Psoas muscle (tissue), 8 donors: Measurements from ENCODE around the gene MKKS. TPM values are rescaled to one million over a fixed set of nuclear protein-coding genes. Genes with fewer than 3 reads are reported as not detected.

Experiments used
- ATAC-seq, 4 donors: fragments of 200-7000 bp; cut with Tn5 transposase; one replicate each; pipeline ENCODE4 v1.9.1; 2020; ENCODE audit warnings: moderate library complexity in 3 of 4, mild to moderate bottlenecking in 2 of 4
- DNase-seq, 2 donors: peaks; one replicate each; pipeline ENCODE4 v3.0.0-alpha.2; 2020
- H3K27ac ChIP-seq: fragments of 200-600 bp; one replicate; pipeline ENCODE4 v1.8.0; 2022
- H3K27me3 ChIP-seq, 3 donors: fragments of 200-600 bp in 1 of 3; one replicate each; pipeline versions ENCODE4 v1.6.1 to v1.8.0; 2013 to 2022; ENCODE audit warnings: low read length in 2 of 3, mild to moderate bottlenecking in 2 of 3, moderate library complexity in 1 of 3; ENCODE audit not compliant: insufficient read depth in 3 of 3
- H3K36me3 ChIP-seq, 2 donors: fragments of 200-600 bp in 1 of 2; one replicate each; pipeline versions ENCODE4 v1.6.1 to v1.8.0; 2013 to 2022; ENCODE audit warnings: low read depth in 1 of 2, mild to moderate bottlenecking in 1 of 2, moderate library complexity in 1 of 2; ENCODE audit not compliant: insufficient read depth in 1 of 2
- H3K4me1 ChIP-seq: fragments of 200-600 bp; one replicate; pipeline ENCODE4 v1.8.0; 2022
- H3K4me3 ChIP-seq: fragments of 200-600 bp; one replicate; pipeline ENCODE4 v1.8.0; 2022; ENCODE audit warnings: mild to moderate bottlenecking
- H3K9me3 ChIP-seq: fragments of 200-600 bp; one replicate; pipeline ENCODE4 v1.8.0; 2022
- WGBS, 3 donors: extraction: QIAGEN DNeasy Blood & Tissue Kit; methylation state at CpG; one replicate each; pipeline versions ENCODE4 v1.1.6 to v1.1.7; 2013; 5-methylcytosine and 5-hydroxymethylcytosine counted together
- intact Hi-C, 2 donors: fragments of 100-400 bp; cut with DNase I; formaldehyde crosslinking; loops; one replicate each; pipeline versions ENCODE4 v1.11.0 to v1.14.2; 2022
- polyA plus RNA-seq, 3 donors: library from polyadenylated mRNA; stranded (reverse); fragments of 200-250 nt; gene quantifications; one replicate each; pipeline ENCODE4 v1.2.3, GENCODE V29; 2013
- total RNA-seq, 4 donors: library from RNA; stranded (reverse); fragmentation: NEBNext Ultra II Directional in 2 of 4; extraction: Animal tissue kit (Norgen Biotek cat#: 25700) in 2 of 4; gene quantifications; one replicate each; pipeline versions ENCODE4 v1.2.1 to v1.2.4, GENCODE V29; 2021 to 2023
- TF ChIP-seq, protein P1 (sequence below): fragments of 200-600 bp; IDR thresholded peaks from one replicate; pipeline ENCODE4 v1.8.0; 2022; ENCODE audit warnings: antibody characterized with exemption
- donor health status: healthy with polysubstance abuse.
- donor health status: DM: no; HTN: no; CAD: no; lungs with moderate emphysema.
- donor health status: Bipolar disorder and iron deficiency.
- donor health status: healthy.
- donor health status: DM: yes; HTN: yes; CAD: no.
- donor health status: DM: no; HTN: no; CAD: no.
- donor health status: DM: no; HTN: no; CAD: no.
- donor health status: DM: yes; HTN: yes; CAD: no.

Gene MKKS
- total and polyA plus RNA-seq, 7 donors: 10.5 to 40.1 (median 22.7) TPM

DNA sequence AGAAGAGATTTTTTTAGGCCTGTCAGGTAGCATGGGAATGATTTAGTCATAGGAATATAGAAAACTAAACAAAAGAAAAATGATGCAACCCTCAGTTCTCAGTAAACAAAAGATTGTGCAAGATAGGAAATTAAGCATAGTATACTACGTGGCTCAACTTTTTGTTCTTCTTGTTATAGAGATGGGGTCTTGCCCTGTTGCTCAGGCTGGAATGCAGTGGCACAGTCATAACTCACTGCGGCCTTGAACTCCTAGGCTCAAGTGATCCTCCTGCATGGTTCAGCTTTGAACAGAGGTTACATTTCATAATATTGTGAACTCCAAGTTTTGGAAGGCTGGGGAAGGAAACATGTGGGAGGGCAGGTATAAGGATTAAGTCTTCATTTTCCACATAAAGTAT is 29.6 kb upstream of the MKKS start:
- DNase-seq: no peak
- Histone ChIP-seq H3K27me3 (no peaks in the 10 kb centered on the region), H3K4me1 (no peaks in the 10 kb centered on the region), H3K27ac (no peak overlapping the region), H3K36me3 (no peaks in the 10 kb centered on the region), H3K9me3 (no peaks in the 10 kb centered on the region), H3K4me3 (no peak overlapping the region)
- intact Hi-C loops: loop anchor here in 1 of 2 donors (10.0 kb wide), 1 partner anchor 811 kb away; no protein-coding TSS in a partner anchor
- WGBS, 3 donors: 93 to 99% (median 94%) methylated on average over 2 of the region's 2 CpGs
- TF ChIP-seq, protein P1, sequence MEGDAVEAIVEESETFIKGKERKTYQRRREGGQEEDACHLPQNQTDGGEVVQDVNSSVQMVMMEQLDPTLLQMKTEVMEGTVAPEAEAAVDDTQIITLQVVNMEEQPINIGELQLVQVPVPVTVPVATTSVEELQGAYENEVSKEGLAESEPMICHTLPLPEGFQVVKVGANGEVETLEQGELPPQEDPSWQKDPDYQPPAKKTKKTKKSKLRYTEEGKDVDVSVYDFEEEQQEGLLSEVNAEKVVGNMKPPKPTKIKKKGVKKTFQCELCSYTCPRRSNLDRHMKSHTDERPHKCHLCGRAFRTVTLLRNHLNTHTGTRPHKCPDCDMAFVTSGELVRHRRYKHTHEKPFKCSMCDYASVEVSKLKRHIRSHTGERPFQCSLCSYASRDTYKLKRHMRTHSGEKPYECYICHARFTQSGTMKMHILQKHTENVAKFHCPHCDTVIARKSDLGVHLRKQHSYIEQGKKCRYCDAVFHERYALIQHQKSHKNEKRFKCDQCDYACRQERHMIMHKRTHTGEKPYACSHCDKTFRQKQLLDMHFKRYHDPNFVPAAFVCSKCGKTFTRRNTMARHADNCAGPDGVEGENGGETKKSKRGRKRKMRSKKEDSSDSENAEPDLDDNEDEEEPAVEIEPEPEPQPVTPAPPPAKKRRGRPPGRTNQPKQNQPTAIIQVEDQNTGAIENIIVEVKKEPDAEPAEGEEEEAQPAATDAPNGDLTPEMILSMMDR: no peak
- no peak for ATAC-seq

GRCh38 chr20:10462516-10462915 is 28.5 kb upstream of the MKKS start:
- no peak overlapping the region for H3K27ac ChIP-seq
- intact Hi-C loops: loop anchor here in 1 of 2 donors (10.0 kb wide), 1 partner anchor 812 kb away; no protein-coding TSS in a partner anchor
- no peaks in the 10 kb centered on the region for H3K9me3 ChIP-seq
- no peaks in the 10 kb centered on the region for H3K36me3 ChIP-seq
- ATAC-seq: no peak
- H3K4me3 ChIP-seq: no peak overlapping the region
- H3K27me3 ChIP-seq: no peaks in the 10 kb centered on the region
- DNase-seq: no peak
- TF ChIP-seq, protein P1: no peak
- no peaks in the 10 kb centered on the region for H3K4me1 ChIP-seq

DNA sequence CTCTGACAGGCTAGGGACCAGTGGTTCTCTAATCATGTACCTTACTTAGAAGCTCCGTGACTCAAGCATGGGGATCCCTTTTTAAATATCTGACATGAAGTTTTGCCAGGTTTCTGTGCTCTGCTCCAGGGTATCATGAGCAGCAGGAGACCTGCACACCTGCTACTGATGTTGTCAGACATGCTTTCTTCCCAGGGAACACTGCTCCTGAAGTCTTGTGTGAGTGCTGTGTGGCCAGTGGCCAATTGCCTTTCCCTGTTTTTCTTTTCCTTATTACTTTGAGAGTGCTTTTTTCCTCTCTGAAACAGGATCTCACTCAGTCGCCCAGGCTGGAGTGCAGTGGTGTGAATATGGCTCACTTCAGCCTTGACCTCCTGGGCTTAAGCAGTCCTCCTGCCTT is 27.5 kb upstream of the MKKS start:
- DNase-seq (no peak), ATAC-seq (no peak)
- H3K27me3 ChIP-seq: no peaks in the 10 kb centered on the region
- no peaks in the 10 kb centered on the region for H3K36me3 ChIP-seq
- WGBS, 3 donors: 92 to 98% (median 92%) methylated on average over 2 of the region's 2 CpGs
- H3K4me3 ChIP-seq: no peak overlapping the region
- no peaks in the 10 kb centered on the region for H3K4me1 ChIP-seq
- intact Hi-C loops: loop anchor here in 1 of 2 donors (10.0 kb wide), 1 partner anchor 813 kb away; no protein-coding TSS in a partner anchor
- no peak overlapping the region for H3K27ac ChIP-seq
- no peaks in the 10 kb centered on the region for H3K9me3 ChIP-seq
- TF ChIP-seq, protein P1: no peak

- Histone ChIP-seq H3K27ac (no peak overlapping the region), H3K4me3 (no peak overlapping the region), H3K9me3 (no peaks in the 10 kb centered on the region), H3K4me1 (no peaks in the 10 kb centered on the region), H3K27me3 (no peaks in the 10 kb centered on the region), H3K36me3 (no peaks in the 10 kb centered on the region)
- TF ChIP-seq, protein P1: no peak
- intact Hi-C loops: no loop called here
- ATAC-seq (no peak), DNase-seq (no peak)
These were observed 20.2 kb upstream of the MKKS start for GRCh38 chr20:10454151-10454750.

- Histone ChIP-seq H3K27ac (no peak overlapping the region), H3K9me3 (no peaks in the 10 kb centered on the region), H3K4me3 (no peak overlapping the region), H3K36me3 (no peaks in the 10 kb centered on the region), H3K27me3 (no peaks in the 10 kb centered on the region), H3K4me1 (no peaks in the 10 kb centered on the region)
- intact Hi-C loops: no loop called here
- TF ChIP-seq, protein P1: no peak
- ATAC-seq (no peak), DNase-seq (no peak)
- 57 to 76% (median 71%) methylated on average over 5 of the region's 5 CpGs for WGBS, 3 donors
These were observed 19.2 kb upstream of the MKKS start for GRCh38 chr20:10453241-10453640.
